GM21825 (cell line): ENCODE results near the gene CABLES1.
"Not testable (repeated sequence)": the region's sequence is repeated elsewhere in the genome, so short reads cannot be mapped to it uniquely, and the experiment has no call there.

Source experiments
- ATAC-seq: cut with Tn5 transposase; IDR thresholded peaks from one replicate; pipeline ENCODE4 v1.9.1; 2021; ENCODE audit warnings: mild to moderate bottlenecking, moderate library complexity; ENCODE audit not compliant: unreplicated experiment

The CABLES1 gene

GRCh38 chr18:23281626-23282436 lies 146.5 kb downstream of the CABLES1 start:
- no peak for ATAC-seq

- ATAC-seq, result no peak
Observed at GRCh38 chr18:23282437-23282781, 147.1 kb downstream of the CABLES1 start.

GRCh38 chr18:23283916-23284430 lies 148.7 kb downstream of the CABLES1 start:
- peak; percentile 91 for ATAC-seq

- no peak for ATAC-seq
Observed at GRCh38 chr18:23284629-23285028, 149.3 kb downstream of the CABLES1 start.

GRCh38 chr18:23285581-23285980 lies 150.3 kb downstream of the CABLES1 start:
- ATAC-seq, result not testable (repeated sequence)

- no peak for ATAC-seq
Observed at GRCh38 chr18:23291456-23292205, 156.3 kb downstream of the CABLES1 start.

GRCh38 chr18:23300231-23300805 lies 165.0 kb downstream of the CABLES1 start:
- no peak for ATAC-seq

- ATAC-seq, result no peak
Observed at GRCh38 chr18:23301972-23302371, 166.7 kb downstream of the CABLES1 start.

- ATAC-seq, result no peak
Observed at GRCh38 chr18:23302511-23302850, 167.2 kb downstream of the CABLES1 start.

GRCh38 chr18:23302851-23303527 lies 167.7 kb downstream of the CABLES1 start:
- no peak for ATAC-seq

GRCh38 chr18:23306822-23307221 lies 171.5 kb downstream of the CABLES1 start:
- peak; percentile 63 for ATAC-seq

- ATAC-seq, result peak; percentile 63
Observed at GRCh38 chr18:23307567-23308295, 172.4 kb downstream of the CABLES1 start.
